SK-N-SH (cell line): ENCODE measurements around the gene ARG2.

Experiments used
- ELF1 ChIP-seq: IDR thresholded peaks from 2 replicates; pipeline ENCODE4 v1.4.0; 2012
- EP300 ChIP-seq, 2 experiments: IDR thresholded peaks; 2 replicates each; pipeline versions ENCODE4 v1.4.0 to v1.6.1; 2012; ENCODE audit warnings: borderline replicate concordance in 1 of 2, low read depth in 1 of 2, low read length in 1 of 2
- MAX ChIP-seq: IDR thresholded peaks from 2 replicates; pipeline ENCODE4 v1.4.0; 2012; ENCODE audit warnings: low read depth
- POLR2AphosphoS5 ChIP-seq: IDR thresholded peaks from 2 replicates; pipeline ENCODE4 v1.6.1; 2012; ENCODE audit warnings: low read depth, low read length
- SMC3 ChIP-seq: IDR thresholded peaks from 2 replicates; pipeline ENCODE4 v1.6.1; 2012; ENCODE audit warnings: low read depth, low read length, improper control_type of control experiment
- TF ChIP-seq, protein P1 (sequence below): fragments of 150-350 bp; IDR thresholded peaks from 2 replicates; pipeline ENCODE4 v1.6.1; 2017; ENCODE audit warnings: antibody characterized with exemption, low read length, low read depth, borderline replicate concordance
- TF ChIP-seq, protein P2 (sequence below): fragments of 200-600 bp; sonication (generic); IDR thresholded peaks from 2 replicates; pipeline ENCODE4 v1.6.1; 2017; ENCODE audit warnings: antibody characterized with exemption, mild to moderate bottlenecking, moderate library complexity
- TF ChIP-seq, protein P3 (sequence below): IDR thresholded peaks from 2 replicates; pipeline ENCODE4 v1.6.1; 2012; ENCODE audit warnings: mild to moderate bottlenecking, low read depth, low read length, moderate library complexity

DNA sequence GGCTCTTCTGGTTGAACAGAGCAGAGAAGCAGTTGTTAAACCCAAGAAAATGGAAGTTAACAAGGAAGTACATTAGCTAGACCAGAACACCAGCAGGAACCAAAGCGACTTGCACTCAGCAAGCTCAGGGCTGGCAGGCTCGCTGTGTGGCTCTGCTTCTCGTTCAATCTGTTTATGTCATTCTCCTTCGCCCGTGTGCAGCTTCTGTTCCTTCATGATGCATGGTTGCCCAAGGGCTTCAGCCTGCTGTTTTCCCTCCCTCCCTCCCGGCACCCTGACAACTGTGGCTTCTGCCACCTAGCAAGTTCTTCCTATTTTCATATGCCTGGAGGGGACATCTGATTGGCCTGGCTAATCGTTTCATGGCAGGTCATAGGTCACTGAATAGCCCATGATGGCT is 44.9 kb upstream of the ARG2 start:
- TF ChIP-seq POLR2AphosphoS5: no peak
- TF ChIP-seq, protein P1, sequence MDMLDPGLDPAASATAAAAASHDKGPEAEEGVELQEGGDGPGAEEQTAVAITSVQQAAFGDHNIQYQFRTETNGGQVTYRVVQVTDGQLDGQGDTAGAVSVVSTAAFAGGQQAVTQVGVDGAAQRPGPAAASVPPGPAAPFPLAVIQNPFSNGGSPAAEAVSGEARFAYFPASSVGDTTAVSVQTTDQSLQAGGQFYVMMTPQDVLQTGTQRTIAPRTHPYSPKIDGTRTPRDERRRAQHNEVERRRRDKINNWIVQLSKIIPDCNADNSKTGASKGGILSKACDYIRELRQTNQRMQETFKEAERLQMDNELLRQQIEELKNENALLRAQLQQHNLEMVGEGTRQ: no peak
- no peak for TF ChIP-seq EP300 (IDR thresholded peaks at IDR 0.05; ENCODE audit: borderline replicate concordance in 1 of 2, low read depth in 1 of 2, low read length in 1 of 2)
- TF ChIP-seq, protein P2, sequence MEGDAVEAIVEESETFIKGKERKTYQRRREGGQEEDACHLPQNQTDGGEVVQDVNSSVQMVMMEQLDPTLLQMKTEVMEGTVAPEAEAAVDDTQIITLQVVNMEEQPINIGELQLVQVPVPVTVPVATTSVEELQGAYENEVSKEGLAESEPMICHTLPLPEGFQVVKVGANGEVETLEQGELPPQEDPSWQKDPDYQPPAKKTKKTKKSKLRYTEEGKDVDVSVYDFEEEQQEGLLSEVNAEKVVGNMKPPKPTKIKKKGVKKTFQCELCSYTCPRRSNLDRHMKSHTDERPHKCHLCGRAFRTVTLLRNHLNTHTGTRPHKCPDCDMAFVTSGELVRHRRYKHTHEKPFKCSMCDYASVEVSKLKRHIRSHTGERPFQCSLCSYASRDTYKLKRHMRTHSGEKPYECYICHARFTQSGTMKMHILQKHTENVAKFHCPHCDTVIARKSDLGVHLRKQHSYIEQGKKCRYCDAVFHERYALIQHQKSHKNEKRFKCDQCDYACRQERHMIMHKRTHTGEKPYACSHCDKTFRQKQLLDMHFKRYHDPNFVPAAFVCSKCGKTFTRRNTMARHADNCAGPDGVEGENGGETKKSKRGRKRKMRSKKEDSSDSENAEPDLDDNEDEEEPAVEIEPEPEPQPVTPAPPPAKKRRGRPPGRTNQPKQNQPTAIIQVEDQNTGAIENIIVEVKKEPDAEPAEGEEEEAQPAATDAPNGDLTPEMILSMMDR: no peak
- no peak for TF ChIP-seq ELF1
- no peak for TF ChIP-seq SMC3
- TF ChIP-seq, protein P3, sequence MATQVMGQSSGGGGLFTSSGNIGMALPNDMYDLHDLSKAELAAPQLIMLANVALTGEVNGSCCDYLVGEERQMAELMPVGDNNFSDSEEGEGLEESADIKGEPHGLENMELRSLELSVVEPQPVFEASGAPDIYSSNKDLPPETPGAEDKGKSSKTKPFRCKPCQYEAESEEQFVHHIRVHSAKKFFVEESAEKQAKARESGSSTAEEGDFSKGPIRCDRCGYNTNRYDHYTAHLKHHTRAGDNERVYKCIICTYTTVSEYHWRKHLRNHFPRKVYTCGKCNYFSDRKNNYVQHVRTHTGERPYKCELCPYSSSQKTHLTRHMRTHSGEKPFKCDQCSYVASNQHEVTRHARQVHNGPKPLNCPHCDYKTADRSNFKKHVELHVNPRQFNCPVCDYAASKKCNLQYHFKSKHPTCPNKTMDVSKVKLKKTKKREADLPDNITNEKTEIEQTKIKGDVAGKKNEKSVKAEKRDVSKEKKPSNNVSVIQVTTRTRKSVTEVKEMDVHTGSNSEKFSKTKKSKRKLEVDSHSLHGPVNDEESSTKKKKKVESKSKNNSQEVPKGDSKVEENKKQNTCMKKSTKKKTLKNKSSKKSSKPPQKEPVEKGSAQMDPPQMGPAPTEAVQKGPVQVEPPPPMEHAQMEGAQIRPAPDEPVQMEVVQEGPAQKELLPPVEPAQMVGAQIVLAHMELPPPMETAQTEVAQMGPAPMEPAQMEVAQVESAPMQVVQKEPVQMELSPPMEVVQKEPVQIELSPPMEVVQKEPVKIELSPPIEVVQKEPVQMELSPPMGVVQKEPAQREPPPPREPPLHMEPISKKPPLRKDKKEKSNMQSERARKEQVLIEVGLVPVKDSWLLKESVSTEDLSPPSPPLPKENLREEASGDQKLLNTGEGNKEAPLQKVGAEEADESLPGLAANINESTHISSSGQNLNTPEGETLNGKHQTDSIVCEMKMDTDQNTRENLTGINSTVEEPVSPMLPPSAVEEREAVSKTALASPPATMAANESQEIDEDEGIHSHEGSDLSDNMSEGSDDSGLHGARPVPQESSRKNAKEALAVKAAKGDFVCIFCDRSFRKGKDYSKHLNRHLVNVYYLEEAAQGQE: no peak
- no peak for TF ChIP-seq MAX
